Activated CD8-positive, alpha-beta memory T cell treated with anti-CD3 and anti-CD28 coated beads for 48 hours (primary cell): Measurements from ENCODE around the gene LAMTOR4.

Experiments used
- DNase-seq, 3 experiments: peaks; one replicate each; pipeline ENCODE4 v3.0.0-alpha.2; 2020; ENCODE audit warnings: low read depth in 2 of 3, low spot score in 2 of 3

The LAMTOR4 gene

GRCh38 chr7:100148559-100149328 lies at the start of gene LAMTOR4:
LAMTOR4 (plus strand) TSS chr7:100148918; CDS start chr7:100148973, 55 bp downstream.
- DNase-seq: peak; percentile 69 to 95 (median 92)

- DNase-seq: no peak
Measured at GRCh38 chr7:100099452-100099851, 49.3 kb upstream of the LAMTOR4 start.

GRCh38 chr7:100100420-100101015 lies 48.2 kb upstream of the LAMTOR4 start:
- peak; percentile 70 to 82 (median 71) for DNase-seq

- DNase-seq: peak; percentile 91 to 98 (median 95)
Measured at GRCh38 chr7:100101016-100101862, 47.5 kb upstream of the LAMTOR4 start, which contains the start of the genes AP4M1 and MCM7. AP4M1 (plus strand) TSS chr7:100101643; CDS start chr7:100101715, 72 bp downstream. MCM7 (minus strand) TSS chr7:100101397; CDS start chr7:100101294, 103 bp downstream.

- DNase-seq: no peak
Measured at GRCh38 chr7:100102950-100103840, 45.5 kb upstream of the LAMTOR4 start.

- DNase-seq: no peak
Measured at GRCh38 chr7:100105534-100105933, 43.2 kb upstream of the LAMTOR4 start.

- DNase-seq: no peak
Measured at GRCh38 chr7:100106633-100107032, 42.1 kb upstream of the LAMTOR4 start.

- no peak for DNase-seq
Measured at GRCh38 chr7:100107125-100107737, 41.5 kb upstream of the LAMTOR4 start.

GRCh38 chr7:100107890-100108289 lies 40.8 kb upstream of the LAMTOR4 start:
- no peak for DNase-seq

GRCh38 chr7:100109521-100110163 lies 39.1 kb upstream of the LAMTOR4 start:
- DNase-seq: no peak

GRCh38 chr7:100111156-100111555 lies 37.6 kb upstream of the LAMTOR4 start:
- DNase-seq: no peak

- DNase-seq: no peak
Measured at GRCh38 chr7:100111914-100112313, 36.8 kb upstream of the LAMTOR4 start.

- DNase-seq: no peak
Measured at GRCh38 chr7:100115026-100115425, 33.7 kb upstream of the LAMTOR4 start.

- DNase-seq: no peak
Measured at GRCh38 chr7:100118388-100119071, 30.2 kb upstream of the LAMTOR4 start.

- DNase-seq: peak; percentile 85 to 88 (median 87)
Measured at GRCh38 chr7:100119072-100119969, 29.4 kb upstream of the LAMTOR4 start, which contains the start of the genes CNPY4 and TAF6. CNPY4 (plus strand) TSS chr7:100119634; CDS start chr7:100119745, 111 bp downstream. TAF6 (minus strand) TSS chr7:100119358; CDS start chr7:100114209, 5,149 bp downstream.

GRCh38 chr7:100119970-100120732 lies 28.6 kb upstream of the LAMTOR4 start:
- DNase-seq: peak; percentile 40 to 43 (median 42)

GRCh38 chr7:100120733-100121036 lies 28.0 kb upstream of the LAMTOR4 start:
- no peak for DNase-seq
